ENCODE measurements around the gene SAP30BP. TPM values are rescaled to one million over a fixed set of nuclear protein-coding genes. Genes with fewer than 3 reads are reported as not detected.

SAP30BP gene
- total and polyA plus RNA-seq, 4 donors = 20.9 to 33.4 (median 30.2) TPM

DNA sequence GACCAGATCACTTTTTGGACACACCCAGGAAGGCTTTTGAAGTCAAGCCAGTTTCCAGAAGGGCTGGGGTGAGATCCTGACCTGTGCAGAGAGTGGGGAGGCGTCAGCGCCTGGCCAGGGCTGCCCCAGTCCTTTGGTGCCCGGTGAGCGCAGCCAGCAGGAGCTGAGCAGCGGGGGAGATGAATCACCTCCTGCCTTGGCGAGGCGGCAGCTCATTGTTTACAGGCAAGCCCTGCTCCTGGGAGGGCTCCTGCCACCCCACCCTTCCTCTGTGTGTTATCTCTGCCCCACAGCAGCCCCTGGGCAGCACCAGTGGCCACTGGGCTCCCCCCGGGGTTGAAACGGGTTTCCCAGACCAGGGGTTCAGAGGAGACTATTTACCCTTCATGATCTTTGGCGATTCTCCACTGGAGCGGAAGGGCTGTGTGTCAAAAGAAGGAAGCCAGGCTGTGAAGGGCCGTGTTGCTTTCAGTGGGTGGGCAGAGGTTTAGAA lies 40.0 kb downstream of the SAP30BP start:
- peak; percentile 52 for DNase-seq (ENCODE audit: low spot score)
- H3K27me3 ChIP-seq (ENCODE audit: control insufficient read depth in 4 of 4, insufficient read depth in 4 of 4, low read length in 3 of 4) = no peaks in the 10 kb centered on the region
- 85% methylated on average over 12 of the region's 12 CpGs for WGBS
- no peak overlapping the region for H3K4me3 ChIP-seq (ENCODE audit: low read depth in 1 of 3, low read length in 3 of 3)
- H3K9me3 ChIP-seq (ENCODE audit: control insufficient read depth in 4 of 4, low read length in 3 of 4) = no peaks in the 10 kb centered on the region
- no peak overlapping the region for H3K27ac ChIP-seq (ENCODE audit: low read depth in 1 of 2, low read length in 2 of 2)
- no peaks in the 10 kb centered on the region for H3K4me1 ChIP-seq (ENCODE audit: control insufficient read depth in 4 of 4, insufficient read depth in 4 of 4, low read length in 3 of 4)
- peaks cover 28 to 66% (median 40%) of the 10 kb centered on the region in 4 donors for H3K36me3 ChIP-seq (ENCODE audit: control insufficient read depth in 4 of 4, insufficient read depth in 3 of 4, low read depth in 1 of 4, low read length in 3 of 4)
- TF ChIP-seq NR2F2 (IDR thresholded peaks at IDR 0.05) (peak; percentile 64), TAF1 (conservative IDR thresholded peaks at IDR 0.05) (no peak), FOXA1 (IDR thresholded peaks at IDR 0.05) (no peak), RXRA (IDR thresholded peaks at IDR 0.05) (no peak)
- TF ChIP-seq, protein P1, sequence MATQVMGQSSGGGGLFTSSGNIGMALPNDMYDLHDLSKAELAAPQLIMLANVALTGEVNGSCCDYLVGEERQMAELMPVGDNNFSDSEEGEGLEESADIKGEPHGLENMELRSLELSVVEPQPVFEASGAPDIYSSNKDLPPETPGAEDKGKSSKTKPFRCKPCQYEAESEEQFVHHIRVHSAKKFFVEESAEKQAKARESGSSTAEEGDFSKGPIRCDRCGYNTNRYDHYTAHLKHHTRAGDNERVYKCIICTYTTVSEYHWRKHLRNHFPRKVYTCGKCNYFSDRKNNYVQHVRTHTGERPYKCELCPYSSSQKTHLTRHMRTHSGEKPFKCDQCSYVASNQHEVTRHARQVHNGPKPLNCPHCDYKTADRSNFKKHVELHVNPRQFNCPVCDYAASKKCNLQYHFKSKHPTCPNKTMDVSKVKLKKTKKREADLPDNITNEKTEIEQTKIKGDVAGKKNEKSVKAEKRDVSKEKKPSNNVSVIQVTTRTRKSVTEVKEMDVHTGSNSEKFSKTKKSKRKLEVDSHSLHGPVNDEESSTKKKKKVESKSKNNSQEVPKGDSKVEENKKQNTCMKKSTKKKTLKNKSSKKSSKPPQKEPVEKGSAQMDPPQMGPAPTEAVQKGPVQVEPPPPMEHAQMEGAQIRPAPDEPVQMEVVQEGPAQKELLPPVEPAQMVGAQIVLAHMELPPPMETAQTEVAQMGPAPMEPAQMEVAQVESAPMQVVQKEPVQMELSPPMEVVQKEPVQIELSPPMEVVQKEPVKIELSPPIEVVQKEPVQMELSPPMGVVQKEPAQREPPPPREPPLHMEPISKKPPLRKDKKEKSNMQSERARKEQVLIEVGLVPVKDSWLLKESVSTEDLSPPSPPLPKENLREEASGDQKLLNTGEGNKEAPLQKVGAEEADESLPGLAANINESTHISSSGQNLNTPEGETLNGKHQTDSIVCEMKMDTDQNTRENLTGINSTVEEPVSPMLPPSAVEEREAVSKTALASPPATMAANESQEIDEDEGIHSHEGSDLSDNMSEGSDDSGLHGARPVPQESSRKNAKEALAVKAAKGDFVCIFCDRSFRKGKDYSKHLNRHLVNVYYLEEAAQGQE (IDR thresholded peaks at IDR 0.05) = no peak
- H3K9ac ChIP-seq (ENCODE audit: low read depth in 1 of 2, low read length in 2 of 2) = no peak overlapping the region

DNA sequence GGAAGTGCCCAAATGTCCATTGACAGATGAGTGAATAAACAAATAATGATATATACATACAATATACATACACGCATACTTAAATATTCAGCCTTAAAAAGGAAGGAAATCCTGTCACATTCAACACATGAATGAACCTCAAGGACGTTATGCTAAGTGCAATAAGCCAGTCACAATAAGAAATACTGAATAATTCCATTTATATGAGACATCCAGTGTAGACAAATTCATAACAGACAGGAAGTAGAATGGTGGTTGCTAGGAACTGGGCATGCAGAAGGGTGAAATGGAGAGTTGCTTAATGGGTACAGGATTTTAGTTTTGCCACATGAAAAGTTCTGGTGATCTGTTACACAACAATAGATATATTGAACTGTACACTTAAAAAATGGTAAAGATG lies 45.3 kb downstream of the SAP30BP start:
- TF ChIP-seq, protein P2, sequence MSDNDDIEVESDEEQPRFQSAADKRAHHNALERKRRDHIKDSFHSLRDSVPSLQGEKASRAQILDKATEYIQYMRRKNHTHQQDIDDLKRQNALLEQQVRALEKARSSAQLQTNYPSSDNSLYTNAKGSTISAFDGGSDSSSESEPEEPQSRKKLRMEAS (IDR thresholded peaks at IDR 0.05) = no peak
- TF ChIP-seq, protein P3, sequence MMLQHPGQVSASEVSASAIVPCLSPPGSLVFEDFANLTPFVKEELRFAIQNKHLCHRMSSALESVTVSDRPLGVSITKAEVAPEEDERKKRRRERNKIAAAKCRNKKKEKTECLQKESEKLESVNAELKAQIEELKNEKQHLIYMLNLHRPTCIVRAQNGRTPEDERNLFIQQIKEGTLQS (IDR thresholded peaks at IDR 0.05) = no peak
- TF ChIP-seq EGR1 (IDR thresholded peaks at IDR 0.05; ENCODE audit: low read depth in 2 of 2) (no peak), NR2F2 (IDR thresholded peaks at IDR 0.05) (no peak), HNF4A (conservative IDR thresholded peaks at IDR 0.05) (no peak), GABPA (IDR thresholded peaks at IDR 0.05 in 1 of 2, conservative IDR thresholded peaks at IDR 0.05 in 1 of 2) (no peak), YY1 (IDR thresholded peaks at IDR 0.05) (no peak), HNF4G (IDR thresholded peaks at IDR 0.05) (no peak), RAD21 (IDR thresholded peaks at IDR 0.05) (no peak), TAF1 (conservative IDR thresholded peaks at IDR 0.05) (no peak), SP1 (IDR thresholded peaks at IDR 0.05) (no peak), FOXA1 (IDR thresholded peaks at IDR 0.05) (no peak), FOXA2 (IDR thresholded peaks at IDR 0.05) (no peak), RXRA (IDR thresholded peaks at IDR 0.05) (no peak), JUND (IDR thresholded peaks at IDR 0.05) (no peak)
- TF ChIP-seq, protein P1 (IDR thresholded peaks at IDR 0.05) = no peak
- TF ChIP-seq, protein P4, sequence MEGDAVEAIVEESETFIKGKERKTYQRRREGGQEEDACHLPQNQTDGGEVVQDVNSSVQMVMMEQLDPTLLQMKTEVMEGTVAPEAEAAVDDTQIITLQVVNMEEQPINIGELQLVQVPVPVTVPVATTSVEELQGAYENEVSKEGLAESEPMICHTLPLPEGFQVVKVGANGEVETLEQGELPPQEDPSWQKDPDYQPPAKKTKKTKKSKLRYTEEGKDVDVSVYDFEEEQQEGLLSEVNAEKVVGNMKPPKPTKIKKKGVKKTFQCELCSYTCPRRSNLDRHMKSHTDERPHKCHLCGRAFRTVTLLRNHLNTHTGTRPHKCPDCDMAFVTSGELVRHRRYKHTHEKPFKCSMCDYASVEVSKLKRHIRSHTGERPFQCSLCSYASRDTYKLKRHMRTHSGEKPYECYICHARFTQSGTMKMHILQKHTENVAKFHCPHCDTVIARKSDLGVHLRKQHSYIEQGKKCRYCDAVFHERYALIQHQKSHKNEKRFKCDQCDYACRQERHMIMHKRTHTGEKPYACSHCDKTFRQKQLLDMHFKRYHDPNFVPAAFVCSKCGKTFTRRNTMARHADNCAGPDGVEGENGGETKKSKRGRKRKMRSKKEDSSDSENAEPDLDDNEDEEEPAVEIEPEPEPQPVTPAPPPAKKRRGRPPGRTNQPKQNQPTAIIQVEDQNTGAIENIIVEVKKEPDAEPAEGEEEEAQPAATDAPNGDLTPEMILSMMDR (IDR thresholded peaks at IDR 0.05; ENCODE audit: low read depth, low read length, missing input control) = no peak
- TF ChIP-seq, protein P5, sequence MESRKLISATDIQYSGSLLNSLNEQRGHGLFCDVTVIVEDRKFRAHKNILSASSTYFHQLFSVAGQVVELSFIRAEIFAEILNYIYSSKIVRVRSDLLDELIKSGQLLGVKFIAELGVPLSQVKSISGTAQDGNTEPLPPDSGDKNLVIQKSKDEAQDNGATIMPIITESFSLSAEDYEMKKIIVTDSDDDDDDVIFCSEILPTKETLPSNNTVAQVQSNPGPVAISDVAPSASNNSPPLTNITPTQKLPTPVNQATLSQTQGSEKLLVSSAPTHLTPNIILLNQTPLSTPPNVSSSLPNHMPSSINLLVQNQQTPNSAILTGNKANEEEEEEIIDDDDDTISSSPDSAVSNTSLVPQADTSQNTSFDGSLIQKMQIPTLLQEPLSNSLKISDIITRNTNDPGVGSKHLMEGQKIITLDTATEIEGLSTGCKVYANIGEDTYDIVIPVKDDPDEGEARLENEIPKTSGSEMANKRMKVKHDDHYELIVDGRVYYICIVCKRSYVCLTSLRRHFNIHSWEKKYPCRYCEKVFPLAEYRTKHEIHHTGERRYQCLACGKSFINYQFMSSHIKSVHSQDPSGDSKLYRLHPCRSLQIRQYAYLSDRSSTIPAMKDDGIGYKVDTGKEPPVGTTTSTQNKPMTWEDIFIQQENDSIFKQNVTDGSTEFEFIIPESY (IDR thresholded peaks at IDR 0.05) = no peak
- H3K9ac ChIP-seq (ENCODE audit: low read depth in 1 of 2, low read length in 2 of 2) = no peak overlapping the region
- WGBS = 64% methylated on average over 2 of the region's 2 CpGs

More for the DNA sequence above, 45.3 kb downstream of the SAP30BP start:
- no peak overlapping the region for H3K4me3 ChIP-seq (ENCODE audit: low read depth in 1 of 3, low read length in 3 of 3)
- H3K9me3 ChIP-seq (ENCODE audit: control insufficient read depth in 4 of 4, low read length in 3 of 4) = no peaks in the 10 kb centered on the region
- no peak for DNase-seq (ENCODE audit: low spot score)
- H3K36me3 ChIP-seq (ENCODE audit: control insufficient read depth in 4 of 4, insufficient read depth in 3 of 4, low read depth in 1 of 4, low read length in 3 of 4) = peaks cover 3 to 15% (median 4%) of the 10 kb centered on the region in 4 donors
- H3K27ac ChIP-seq (ENCODE audit: low read depth in 1 of 2, low read length in 2 of 2) = no peak overlapping the region
- no peaks in the 10 kb centered on the region for H3K27me3 ChIP-seq (ENCODE audit: control insufficient read depth in 4 of 4, insufficient read depth in 4 of 4, low read length in 3 of 4)
- H3K4me1 ChIP-seq (ENCODE audit: control insufficient read depth in 4 of 4, insufficient read depth in 4 of 4, low read length in 3 of 4) = no peaks in the 10 kb centered on the region
